ENCODE data around the gene SMOC1. TPM values are rescaled to one million over a fixed set of nuclear protein-coding genes. Genes with fewer than 3 reads are reported as not detected.

SMOC1 gene
- total RNA-seq, 1 experiment from 2014 or later, result 0.68 TPM

- Mint-ChIP-seq H3K4me3 (no peak overlapping the region), H3K9me3 (peaks cover 17% of the 10 kb centered on the region in 2 experiments), H3K36me3 (ENCODE audit: insufficient read depth in 1 of 3, low read depth in 3 of 3) (peaks cover 0 to 13% (median 5%) of the 10 kb centered on the region in 3 experiments; a peak in 5 of 7 replicates), H3K27ac (no peak overlapping the region), H3K27me3 (ENCODE audit: low read depth) (peaks cover 6% of the 10 kb centered on the region), H3K4me1 (peaks cover 0 to 3% of the 10 kb centered on the region in 2 experiments; a peak in 1 of 4 replicates)
- H2BK12ac ChIP-seq (ENCODE audit: insufficient read length, low read depth, low read length), result no peak overlapping the region
- H3K4ac ChIP-seq (ENCODE audit: low read depth, low read length), result no peak overlapping the region
- H3K79me2 ChIP-seq (ENCODE audit: insufficient read depth, low read length), result no peaks in the 10 kb centered on the region
- H4K91ac ChIP-seq (ENCODE audit: insufficient read length, low read depth, low read length), result no peak overlapping the region
- no peak for DNase-seq
- no peaks in the 10 kb centered on the region for H4K20me1 ChIP-seq (ENCODE audit: control insufficient read depth, insufficient read depth, insufficient read length)
- no peak overlapping the region for H2BK120ac ChIP-seq (ENCODE audit: low read depth, low read length, poor library complexity, severe bottlenecking)
- H2AFZ ChIP-seq (ENCODE audit: low read length), result no peak overlapping the region
- H3K9me3 ChIP-seq (ENCODE audit: control insufficient read depth, low read depth, low read length), result no peaks in the 10 kb centered on the region
- H3K18ac ChIP-seq (ENCODE audit: insufficient read length, low read depth, low read length), result no peak overlapping the region
- H3K4me2 ChIP-seq (ENCODE audit: insufficient read depth, insufficient read length, low read length), result no peak overlapping the region
- H3K9ac ChIP-seq (ENCODE audit: extremely low read depth, insufficient read length, low read length), result no peak overlapping the region
- H2BK5ac ChIP-seq (ENCODE audit: insufficient read length, low read length), result no peak overlapping the region
- H3K27ac ChIP-seq (ENCODE audit: insufficient read length, low read depth, low read length), result no peak overlapping the region
- no peak overlapping the region for H2AK5ac ChIP-seq (ENCODE audit: insufficient read length, low read length)
- no peak overlapping the region for H3K56ac ChIP-seq (ENCODE audit: insufficient read length, low read depth, low read length)
- H4K8ac ChIP-seq (replicated peaks; ENCODE audit: insufficient read length, low read depth, low read length), result no peak overlapping the region
- no peak for TF ChIP-seq CTCF (conservative IDR thresholded peaks at IDR 0.05)
- H3K14ac ChIP-seq (ENCODE audit: insufficient read depth, low read length), result no peak overlapping the region
- no peaks in the 10 kb centered on the region for H3K23me2 ChIP-seq (ENCODE audit: insufficient read length, low read depth, low read length, poor library complexity, severe bottlenecking)
- no peak overlapping the region for H3K23ac ChIP-seq (ENCODE audit: insufficient read length, low read depth, low read length)
- no peaks in the 10 kb centered on the region for H3K27me3 ChIP-seq (ENCODE audit: insufficient read depth, low read length)
- no peak overlapping the region for H2BK20ac ChIP-seq (ENCODE audit: low read depth, low read length, poor library complexity, severe bottlenecking)
- no peak overlapping the region for H3T11ph ChIP-seq (ENCODE audit: low read length)
- no peak overlapping the region for H2BK15ac ChIP-seq (ENCODE audit: low read depth, low read length)
- no peaks in the 10 kb centered on the region for H3K79me1 ChIP-seq (ENCODE audit: insufficient read depth, low read depth, low read length, poor library complexity, severe bottlenecking)
- H4K5ac ChIP-seq (ENCODE audit: insufficient read length, low read depth, low read length), result no peak overlapping the region
- no peaks in the 10 kb centered on the region for H3K4me1 ChIP-seq (ENCODE audit: insufficient read depth, low read length)
Observed at GRCh38 chr14:69945912-69946311, 66.7 kb downstream of the SMOC1 start.

Measured in H9 (cell line).